Loucy (cell line): ENCODE measurements around the gene HDGFL3.

Experiments
- EZH2phosphoT487 ChIP-seq: fragments of 200-600 bp; IDR thresholded peaks from 2 replicates; pipeline ENCODE4 v1.6.1; 2018; ENCODE audit warnings: antibody characterized with exemption, mild to moderate bottlenecking, moderate library complexity, borderline replicate concordance
- TF ChIP-seq, protein P1 (sequence below): fragments of 200-600 bp; sonication (generic); conservative IDR thresholded peaks from 2 replicates; pipeline ENCODE4 v1.5.1; 2014; ENCODE audit warnings: mild to moderate bottlenecking, antibody characterized with exemption, low read length

DNA sequence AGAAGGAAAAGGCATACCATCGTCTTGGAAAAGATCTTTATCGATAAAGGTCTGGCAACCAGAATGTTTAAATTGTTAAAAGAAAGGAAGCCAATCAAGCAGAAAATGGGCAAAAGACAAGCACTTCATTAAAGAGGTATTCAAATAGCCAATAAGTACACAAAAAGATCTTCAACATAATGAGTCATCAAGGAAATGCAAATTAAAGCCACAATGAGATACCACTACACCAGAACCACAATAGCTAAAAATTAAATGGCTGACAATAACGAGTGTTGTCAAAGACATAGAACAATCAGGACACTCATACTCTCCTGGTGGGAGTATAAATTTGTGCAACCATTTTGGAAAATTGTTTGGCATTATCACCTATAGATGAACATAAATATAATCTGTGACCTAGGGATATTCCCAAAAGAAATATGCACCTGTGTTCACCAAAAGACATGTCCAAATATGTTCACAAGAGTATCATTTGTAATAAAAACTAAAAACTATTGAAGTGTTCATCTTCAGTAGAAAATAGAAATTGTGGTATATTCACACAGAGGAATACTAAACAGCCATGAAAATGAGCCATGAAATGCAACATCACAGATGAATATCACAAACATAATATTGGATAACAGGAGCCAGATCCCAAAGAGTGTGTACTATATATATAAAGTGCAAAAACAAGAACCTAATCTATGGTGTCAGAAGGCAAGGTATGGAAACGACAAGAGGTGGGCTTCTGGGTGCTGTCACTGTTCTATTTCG lies 126.2 kb downstream of the HDGFL3 start:
- TF ChIP-seq, protein P1, sequence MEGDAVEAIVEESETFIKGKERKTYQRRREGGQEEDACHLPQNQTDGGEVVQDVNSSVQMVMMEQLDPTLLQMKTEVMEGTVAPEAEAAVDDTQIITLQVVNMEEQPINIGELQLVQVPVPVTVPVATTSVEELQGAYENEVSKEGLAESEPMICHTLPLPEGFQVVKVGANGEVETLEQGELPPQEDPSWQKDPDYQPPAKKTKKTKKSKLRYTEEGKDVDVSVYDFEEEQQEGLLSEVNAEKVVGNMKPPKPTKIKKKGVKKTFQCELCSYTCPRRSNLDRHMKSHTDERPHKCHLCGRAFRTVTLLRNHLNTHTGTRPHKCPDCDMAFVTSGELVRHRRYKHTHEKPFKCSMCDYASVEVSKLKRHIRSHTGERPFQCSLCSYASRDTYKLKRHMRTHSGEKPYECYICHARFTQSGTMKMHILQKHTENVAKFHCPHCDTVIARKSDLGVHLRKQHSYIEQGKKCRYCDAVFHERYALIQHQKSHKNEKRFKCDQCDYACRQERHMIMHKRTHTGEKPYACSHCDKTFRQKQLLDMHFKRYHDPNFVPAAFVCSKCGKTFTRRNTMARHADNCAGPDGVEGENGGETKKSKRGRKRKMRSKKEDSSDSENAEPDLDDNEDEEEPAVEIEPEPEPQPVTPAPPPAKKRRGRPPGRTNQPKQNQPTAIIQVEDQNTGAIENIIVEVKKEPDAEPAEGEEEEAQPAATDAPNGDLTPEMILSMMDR, result no peak
- no peak for TF ChIP-seq EZH2phosphoT487
